CD14-positive monocyte (primary cell): ENCODE results near the gene EDC4. TPM values are rescaled to one million over a fixed set of nuclear protein-coding genes. Genes with fewer than 3 reads are reported as not detected.
A peak's percentile ranks its signal among the peaks of the same experiment; 100 is the strongest.

Experiments
- DNase-seq, 3 donors: peaks; one replicate each; pipeline ENCODE4 v3.0.0-alpha.2; 2011 to 2022
- H2AFZ ChIP-seq: 2 replicates; pipeline ENCODE4 v1.6.0; 2012; ENCODE audit warnings: mild to moderate bottlenecking, low read depth, low read length, inconsistent platforms; ENCODE audit not compliant: insufficient read depth, poor library complexity, severe bottlenecking
- H3K27ac ChIP-seq, 2 donors: 1 replicate in 1 of 2; 2 replicates in 1 of 2; pipeline ENCODE4 v1.5.1; 2012 to 2013; ENCODE audit warnings: low read length in 2 of 2, control low read depth in 1 of 2, inconsistent platforms in 1 of 2, low read depth in 1 of 2, mild to moderate bottlenecking in 1 of 2
- H3K27me3 ChIP-seq, 2 donors: one replicate each; pipeline versions ENCODE4 v1.6.0 to v1.6.1; 2011 to 2013; ENCODE audit warnings: low read length in 2 of 2; ENCODE audit not compliant: control insufficient read depth in 2 of 2, insufficient read depth in 2 of 2
- H3K36me3 ChIP-seq, 2 donors: replicated peaks in 1 of 2; 1 replicate in 1 of 2; 2 replicates in 1 of 2; pipeline versions ENCODE4 v1.5.1 to v1.6.1; 2012 to 2013; ENCODE audit warnings: low read length in 2 of 2, control low read depth in 1 of 2, inconsistent platforms in 1 of 2, mild to moderate bottlenecking in 1 of 2; ENCODE audit not compliant: insufficient read depth in 2 of 2, control insufficient read depth in 1 of 2
- H3K4me1 ChIP-seq, 2 donors: 1 replicate in 1 of 2; 2 replicates in 1 of 2; pipeline versions ENCODE4 v1.5.1 to v1.6.1; 2012 to 2013; ENCODE audit warnings: low read length in 2 of 2, control low read depth in 1 of 2, inconsistent platforms in 1 of 2, mild to moderate bottlenecking in 1 of 2, moderate library complexity in 1 of 2; ENCODE audit not compliant: insufficient read depth in 2 of 2, control insufficient read depth in 1 of 2
- H3K4me2 ChIP-seq: replicated peaks from 2 replicates; pipeline ENCODE3; 2012; ENCODE audit warnings: low read length, moderate library complexity, mild to moderate bottlenecking; ENCODE audit not compliant: poor library complexity, severe bottlenecking; ENCODE audit errors: extremely low read depth
- H3K4me3 ChIP-seq, 3 experiments: fragments of 200-600 bp in 1 of 3; sonication (generic) in 1 of 3; replicated peaks in 1 of 3; 1 replicate in 2 of 3; 2 replicates in 1 of 3; pipeline ENCODE4 v1.5.1; 2011 to 2013; ENCODE audit warnings: low read length in 3 of 3, mild to moderate bottlenecking in 3 of 3, control low read depth in 2 of 3, low read depth in 2 of 3, inconsistent platforms in 1 of 3, moderate library complexity in 1 of 3
- H3K79me2 ChIP-seq: 2 replicates; pipeline ENCODE4 v1.6.0; 2012; ENCODE audit warnings: mild to moderate bottlenecking, control low read depth, inconsistent platforms, low read length, moderate library complexity; ENCODE audit not compliant: insufficient read depth
- H3K9ac ChIP-seq: 2 replicates; pipeline ENCODE4 v1.6.0; 2017; ENCODE audit warnings: low read length, mild to moderate bottlenecking; ENCODE audit not compliant: insufficient read depth, poor library complexity, severe bottlenecking
- H3K9me3 ChIP-seq, 2 donors: replicated peaks in 1 of 2; 1 replicate in 1 of 2; 2 replicates in 1 of 2; pipeline versions ENCODE4 v1.5.1 to v1.6.1; 2012 to 2013; ENCODE audit warnings: low read length in 2 of 2, control low read depth in 1 of 2; ENCODE audit not compliant: control insufficient read depth in 1 of 2, insufficient read depth in 1 of 2
- H4K20me1 ChIP-seq: 2 replicates; pipeline ENCODE4 v1.6.0; 2012; ENCODE audit warnings: mild to moderate bottlenecking, low read length, control low read depth, moderate library complexity; ENCODE audit not compliant: insufficient read depth
- H3K27ac Mint-ChIP-seq, 7 donors: one replicate each; pipeline ENCODE4 v1.8.0; 2020; ENCODE audit warnings: mild to moderate bottlenecking in 7 of 7, mixed read lengths in 7 of 7, moderate library complexity in 6 of 7, inconsistent platforms in 2 of 7
- H3K27me3 Mint-ChIP-seq, 3 donors: one replicate each; pipeline ENCODE4 v1.8.0; 2021 to 2022; ENCODE audit warnings: low read depth in 3 of 3, mild to moderate bottlenecking in 3 of 3, mixed read lengths in 3 of 3, moderate library complexity in 3 of 3, inconsistent platforms in 1 of 3
- H3K36me3 Mint-ChIP-seq, 2 donors: one replicate each; pipeline ENCODE4 v1.8.0; 2020; ENCODE audit warnings: mixed read lengths in 2 of 2, inconsistent platforms in 1 of 2, mild to moderate bottlenecking in 1 of 2
- H3K4me1 Mint-ChIP-seq: one replicate; pipeline ENCODE4 v1.8.0; 2020; ENCODE audit warnings: mild to moderate bottlenecking, mixed read lengths
- H3K4me3 Mint-ChIP-seq, 2 donors: one replicate each; pipeline ENCODE4 v1.8.0; 2020; ENCODE audit warnings: mild to moderate bottlenecking in 2 of 2, mixed read lengths in 2 of 2, moderate library complexity in 1 of 2
- H3K9me3 Mint-ChIP-seq, 7 donors: one replicate each; pipeline ENCODE4 v1.8.0; 2020 to 2022; ENCODE audit warnings: mixed read lengths in 7 of 7, mild to moderate bottlenecking in 6 of 7, moderate library complexity in 6 of 7, inconsistent platforms in 2 of 7
- CTCF ChIP-seq: fragments of 200-600 bp; IDR thresholded peaks from one replicate; pipeline ENCODE4 v1.8.0; 2022; ENCODE audit warnings: antibody characterized with exemption, mild to moderate bottlenecking
- WGBS: methylation state at CpG from one replicate; pipeline ENCODE4 v1.1.5; 2013; ENCODE audit warnings: missing lambda C conversion rate; ENCODE audit not compliant: insufficient coverage; 5-methylcytosine and 5-hydroxymethylcytosine counted together
- intact Hi-C, 2 donors: fragments of 100-400 bp; cut with micrococcal nuclease; formaldehyde crosslinking; loops; one replicate each; pipeline versions ENCODE4 v1.15.0 to v1.15.1; 2023
- polyA plus RNA-seq, 3 donors: library from polyadenylated mRNA; depleted of rRNA in 1 of 3; unstranded in 2 of 3; stranded (reverse) in 1 of 3; fragments of 300-500 nt in 2 of 3; fragments of >200 nt in 1 of 3; fragmentation: Illumina TruSeq in 2 of 3; gene quantifications; 1 replicate in 2 of 3; 2 replicates in 1 of 3; pipeline ENCODE4 v1.2.3, GENCODE V29; 2012 to 2021

Gene EDC4
- polyA plus RNA-seq, 3 donors, result 13.7 to 84.9 (median 18.2) TPM

- Histone ChIP-seq H3K4me1 (no peaks in the 10 kb centered on the region), H3K9ac (no peak overlapping the region), H2AFZ (no peak overlapping the region), H3K36me3 (peaks cover 56 to 90% of the 10 kb centered on the region in 2 donors), H3K9me3 (no peaks in the 10 kb centered on the region), H4K20me1 (peaks cover 93% of the 10 kb centered on the region), H3K4me2 (no peak overlapping the region), H3K79me2 (peaks cover 4% of the 10 kb centered on the region), H3K27ac (no peak overlapping the region), H3K4me3 (no peak overlapping the region), H3K27me3 (no peaks in the 10 kb centered on the region)
- Mint-ChIP-seq H3K4me1 (no peaks in the 10 kb centered on the region), H3K27me3 (peaks cover 0 to 2% (median 0%) of the 10 kb centered on the region in 3 donors), H3K36me3 (peaks cover 42 to 72% of the 10 kb centered on the region in 2 donors), H3K4me3 (no peak overlapping the region), H3K9me3 (no peaks in the 10 kb centered on the region), H3K27ac (peak overlapping the region in 2 of 7 donors; percentile 20 to 79)
- 86% methylated on average over 4 of the region's 7 CpGs for WGBS
- intact Hi-C loops, result loop anchor here (2.0 to 5.0 kb wide), 3 partner anchors 111 to 256 kb away; no protein-coding TSS in a partner anchor
- no peak for TF ChIP-seq CTCF
- DNase-seq, result no peak
Observed at GRCh38 chr16:67928147-67928546, 55.3 kb downstream of the EDC4 start.

DNA sequence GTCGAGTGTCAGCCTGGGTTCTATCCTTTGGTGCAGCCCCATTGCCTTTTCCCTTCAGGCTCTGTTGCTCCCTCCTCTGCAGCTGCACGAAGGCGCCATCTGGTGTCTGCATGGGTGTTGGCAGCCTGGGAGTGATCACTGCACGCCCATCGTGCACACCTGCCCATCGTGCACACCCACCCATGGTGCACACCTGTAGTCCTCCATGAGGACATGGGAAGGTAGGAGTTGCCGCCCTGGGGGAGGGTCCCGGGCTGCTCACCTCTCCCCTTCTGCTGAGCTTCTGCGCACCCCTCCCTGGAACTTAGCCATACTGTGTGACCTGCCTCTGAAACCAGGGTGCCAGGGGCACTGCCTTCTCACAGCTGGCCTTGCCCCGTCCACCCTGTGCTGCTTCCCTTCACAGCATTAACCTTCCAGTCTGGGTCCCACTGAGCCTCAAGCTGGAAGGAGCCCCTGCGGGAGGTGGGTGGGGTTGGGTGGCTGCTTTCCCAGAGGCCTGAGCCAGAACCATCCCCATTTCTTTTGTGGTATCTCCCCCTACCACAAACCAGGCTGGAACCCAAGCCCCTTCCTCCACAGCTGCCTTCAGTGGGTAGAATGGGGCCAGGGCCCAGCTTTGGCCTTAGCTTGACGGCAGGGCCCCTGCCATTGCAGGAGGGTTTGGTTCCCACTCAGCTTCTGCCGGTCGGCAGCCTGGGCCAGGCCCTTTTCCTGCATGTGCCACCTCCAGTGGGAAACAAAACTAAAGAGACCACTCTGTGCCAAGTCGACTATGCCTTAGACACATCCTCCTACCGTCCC, 55.9 kb downstream of the EDC4 start:
- intact Hi-C loops, result loop anchor here (2.0 to 5.0 kb wide), 3 partner anchors 111 to 256 kb away; no protein-coding TSS in a partner anchor
- Mint-ChIP-seq H3K4me1 (no peaks in the 10 kb centered on the region), H3K27ac (peak overlapping the region in 3 of 7 donors; percentile 7 to 23 (median 20)), H3K4me3 (no peak overlapping the region), H3K36me3 (peaks cover 39 to 72% of the 10 kb centered on the region in 2 donors), H3K27me3 (peaks cover 0 to 2% (median 0%) of the 10 kb centered on the region in 3 donors), H3K9me3 (no peaks in the 10 kb centered on the region)
- peaks cover 54 to 87% of the 10 kb centered on the region in 2 donors for H3K36me3 ChIP-seq
- no peaks in the 10 kb centered on the region for H3K9me3 ChIP-seq
- DNase-seq, result peak; percentile 30 to 51 (median 36)
- no peaks in the 10 kb centered on the region for H3K4me1 ChIP-seq
- no peak overlapping the region for H2AFZ ChIP-seq
- H3K79me2 ChIP-seq, result peaks cover 3% of the 10 kb centered on the region
- no peak overlapping the region for H3K9ac ChIP-seq
- peaks cover 92% of the 10 kb centered on the region for H4K20me1 ChIP-seq
- peak; percentile 92 for TF ChIP-seq CTCF
- H3K4me2 ChIP-seq, result no peak overlapping the region
- H3K4me3 ChIP-seq, result no peak overlapping the region
- WGBS, result 68% methylated on average over 6 of the region's 16 CpGs
- H3K27me3 ChIP-seq, result no peaks in the 10 kb centered on the region
- H3K27ac ChIP-seq, result no peak overlapping the region
